ENCODE measurements around the gene L2HGDH.

The L2HGDH gene

DNA sequence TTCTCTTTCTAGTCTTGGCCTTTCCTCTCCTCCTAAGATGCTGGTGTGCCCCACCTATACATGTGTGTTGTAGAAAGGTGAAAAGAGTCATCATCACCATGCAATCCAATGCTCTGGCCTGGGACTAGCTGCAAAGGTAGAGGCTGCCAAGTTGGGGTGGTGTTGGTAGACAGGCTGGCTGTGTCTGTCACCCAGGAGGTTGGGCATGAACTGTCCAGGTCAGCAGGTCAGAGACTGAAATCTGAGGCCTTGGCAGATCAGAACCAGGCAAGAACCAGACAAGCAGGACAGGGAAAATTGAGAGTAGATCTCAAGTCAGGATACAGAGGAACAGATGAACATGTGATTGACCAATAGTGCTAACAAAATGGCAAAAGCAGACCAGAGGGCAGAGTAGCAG lies 26.2 kb downstream of the L2HGDH start:
- no peak for DNase-seq

DNA sequence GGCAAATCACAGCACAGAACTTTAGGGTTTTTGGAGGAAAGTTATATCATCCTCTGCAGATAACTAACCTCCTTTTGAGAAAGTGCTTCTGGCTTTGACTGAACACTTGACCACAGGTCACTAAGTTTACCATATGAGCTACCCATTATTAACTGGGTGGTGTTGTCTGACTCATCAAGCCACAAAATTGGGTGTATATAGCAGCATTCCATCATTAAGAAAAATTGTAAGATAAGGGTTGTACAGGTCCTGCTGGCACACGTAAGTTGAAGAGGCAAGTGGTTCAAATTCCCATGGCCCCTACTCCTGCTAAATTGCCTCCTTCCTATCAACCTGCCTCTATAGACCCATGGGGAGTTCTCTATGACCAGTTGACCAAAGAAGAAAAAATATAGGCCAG lies 39.5 kb downstream of the L2HGDH start:
- no peak for DNase-seq

DNA sequence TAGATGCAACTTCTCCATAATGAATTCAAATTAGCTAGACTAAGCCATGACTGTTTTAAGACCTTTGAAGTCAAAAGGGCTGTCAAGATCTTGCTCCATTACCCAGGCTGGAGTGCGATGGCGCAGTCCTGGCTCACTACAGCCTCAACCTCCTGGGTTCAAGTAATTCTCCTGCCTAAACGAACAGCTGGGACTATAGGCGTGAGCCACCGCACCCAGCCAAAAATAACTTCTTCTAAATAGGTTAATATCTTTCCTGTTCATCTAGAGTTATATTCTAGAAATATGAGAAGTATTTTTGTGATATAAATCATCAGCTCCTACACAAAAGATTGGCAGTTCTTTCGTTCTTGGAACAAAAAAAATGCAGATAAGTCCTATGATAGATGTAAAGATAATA lies 41.1 kb downstream of the L2HGDH start:
- no peak for DNase-seq

DNA sequence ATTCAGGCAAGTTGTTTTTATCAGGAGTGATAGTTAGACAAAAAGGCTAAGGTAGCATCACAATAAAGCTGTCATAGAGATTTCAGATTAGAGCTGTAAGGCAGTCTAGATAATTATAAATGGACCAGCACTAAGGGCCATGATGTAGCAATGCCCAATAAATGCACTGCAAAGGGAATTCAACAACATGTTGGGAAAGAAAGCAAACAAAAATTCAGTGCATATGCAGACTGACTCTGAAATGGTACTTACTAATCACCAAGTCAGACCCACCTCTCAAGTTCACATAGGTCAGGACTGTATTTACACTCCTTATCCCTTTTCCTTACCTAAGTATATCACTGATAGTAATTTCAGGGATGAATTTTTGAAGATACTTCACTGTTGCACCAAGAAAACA lies 47.0 kb downstream of the L2HGDH start:
- DNase-seq = no peak

DNA sequence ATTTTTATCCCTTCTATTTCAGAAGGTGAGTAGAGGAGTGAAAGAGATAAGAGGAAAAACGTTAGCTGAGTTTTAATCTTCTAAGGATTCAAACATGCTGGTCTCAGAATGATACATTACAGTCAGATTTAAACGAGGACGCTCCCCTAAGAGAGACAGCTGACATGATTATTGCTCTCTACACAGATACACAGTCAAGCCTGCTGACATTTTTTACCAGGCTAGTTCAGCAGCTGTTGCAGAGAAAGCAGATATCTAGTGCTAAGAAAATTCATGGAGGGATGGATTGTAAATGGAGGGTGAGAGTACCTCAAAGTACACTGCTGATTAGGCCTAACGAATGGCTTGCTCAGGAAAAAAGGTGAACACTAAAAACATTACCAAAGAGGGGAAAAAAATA lies 48.7 kb downstream of the L2HGDH start:
- no peak for DNase-seq

DNA sequence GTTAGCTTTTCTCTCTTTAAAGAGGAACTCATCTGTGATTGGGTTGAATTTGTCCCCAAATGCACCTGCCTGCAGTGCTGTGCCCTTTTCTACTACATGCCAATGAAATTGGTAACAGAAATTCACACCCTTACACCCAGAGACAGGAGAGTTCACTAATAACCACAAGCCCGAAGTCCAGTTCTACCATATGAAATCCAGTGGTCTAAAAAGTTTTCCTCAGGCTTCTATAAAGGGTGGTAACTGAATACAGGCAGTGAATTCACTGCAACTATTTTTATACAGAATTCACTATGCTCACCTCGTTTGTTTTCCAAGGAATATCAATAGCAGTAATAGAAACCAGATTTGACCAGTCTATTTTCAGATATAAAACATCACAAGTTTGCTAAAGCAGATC lies 49.2 kb downstream of the L2HGDH start:
- DNase-seq = no peak

DNA sequence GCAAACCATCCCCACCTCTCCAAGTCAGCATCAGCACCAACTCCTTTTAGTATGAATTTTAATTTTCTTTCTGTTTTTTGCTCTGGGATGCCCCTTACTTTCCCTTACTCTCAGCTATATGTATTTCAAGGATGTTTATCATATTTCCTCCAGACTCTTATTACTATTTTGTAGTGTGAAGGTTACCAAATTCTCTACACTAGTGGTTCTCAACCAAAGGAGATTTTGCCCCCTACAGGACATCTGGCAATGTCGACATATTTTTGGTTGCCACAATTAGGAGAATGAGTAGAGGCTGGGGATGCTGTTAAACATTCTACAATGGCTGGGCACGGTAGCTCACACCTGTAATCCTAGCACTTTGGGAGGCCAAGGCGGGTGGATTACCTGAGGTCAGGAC lies 51.5 kb downstream of the L2HGDH start:
- no peak for DNase-seq

DNA sequence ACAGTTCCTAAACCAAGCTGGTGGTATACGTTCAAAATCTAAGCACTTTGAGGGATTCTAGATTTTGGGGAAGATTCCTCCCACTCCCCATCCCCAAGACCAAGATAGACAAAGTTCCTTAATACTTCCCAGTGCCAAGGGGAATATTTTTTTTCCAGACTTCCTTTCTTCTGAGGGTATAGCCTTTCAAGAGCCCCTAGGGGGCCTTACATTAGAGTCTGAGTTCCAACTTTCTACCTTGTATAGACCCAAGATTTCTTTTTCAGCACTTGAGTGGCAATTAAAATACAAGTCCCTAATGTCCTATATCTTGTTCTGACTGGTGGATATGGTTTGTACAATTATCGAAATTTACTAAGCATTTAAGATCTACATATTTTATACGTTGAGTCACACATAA lies 52.0 kb downstream of the L2HGDH start:
- no peak for DNase-seq

DNA sequence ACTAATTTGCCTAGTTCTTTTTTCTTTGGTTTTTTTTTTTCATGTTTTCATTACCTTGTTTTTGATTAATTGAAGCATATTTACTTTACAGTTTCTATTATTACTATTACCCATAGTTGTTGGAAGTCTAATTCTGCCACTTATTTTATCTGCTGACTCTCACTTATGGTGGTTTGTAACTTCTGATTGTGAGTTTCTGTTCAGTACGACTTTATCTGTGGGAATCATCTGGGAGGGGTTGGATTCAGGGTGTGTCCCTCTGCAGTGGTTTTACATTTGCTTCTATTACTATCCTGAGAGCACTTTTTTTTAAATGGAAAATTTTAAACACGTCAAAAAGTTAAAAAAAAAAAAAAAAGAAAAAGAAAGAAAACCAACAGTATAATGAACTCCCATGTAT lies 54.3 kb downstream of the L2HGDH start:
- no peak for DNase-seq

DNA sequence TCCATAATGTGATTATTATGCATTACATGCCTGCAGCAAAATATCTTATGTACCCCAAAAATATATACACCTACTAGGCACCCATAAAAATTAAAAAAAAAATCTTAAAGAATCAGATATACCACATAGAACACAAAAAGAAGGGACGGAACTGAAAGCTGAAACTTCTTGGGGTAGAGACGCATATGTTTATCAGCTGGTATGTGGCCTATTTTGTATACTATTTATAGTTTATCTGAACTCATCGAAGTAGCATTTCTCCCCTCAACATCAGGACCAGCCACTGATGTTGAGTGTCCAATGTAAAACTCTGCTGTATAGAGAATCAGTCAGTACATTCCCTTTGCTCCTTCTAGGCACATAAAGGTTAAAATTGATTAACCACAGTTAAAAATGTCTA lies 57.8 kb downstream of the L2HGDH start:
- DNase-seq = no peak

DNA sequence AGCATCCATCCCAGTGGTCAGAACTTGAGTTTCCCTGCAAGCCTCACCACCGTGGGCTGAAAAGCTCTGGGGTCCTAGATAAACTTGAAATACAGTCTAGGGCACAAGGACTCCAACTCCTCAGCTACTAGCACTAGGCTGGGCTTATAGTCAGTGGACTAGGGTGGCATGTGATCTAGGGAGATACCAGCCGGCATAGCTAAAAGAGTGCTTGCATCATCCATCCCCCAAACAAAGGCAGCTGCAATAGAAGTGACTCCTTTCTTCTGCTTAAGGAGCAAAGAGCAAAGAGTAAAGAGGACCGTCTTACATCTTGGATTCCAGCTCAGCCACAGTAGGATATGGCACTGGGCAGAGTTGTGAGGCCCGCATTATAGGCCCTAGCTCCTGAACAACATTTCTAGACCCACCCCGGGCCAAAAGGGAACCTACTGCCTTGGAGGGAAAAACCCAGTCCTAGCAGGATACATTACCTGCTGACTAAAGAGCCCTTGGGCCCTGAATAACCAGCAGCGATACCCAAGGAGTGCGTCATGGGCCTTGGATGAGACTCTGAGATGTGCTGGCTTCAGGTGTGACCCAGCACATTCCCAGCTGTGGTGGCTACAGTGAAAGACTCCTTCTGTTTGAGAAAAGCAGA lies 62.8 kb downstream of the L2HGDH start:
- DNase-seq = no peak

DNA sequence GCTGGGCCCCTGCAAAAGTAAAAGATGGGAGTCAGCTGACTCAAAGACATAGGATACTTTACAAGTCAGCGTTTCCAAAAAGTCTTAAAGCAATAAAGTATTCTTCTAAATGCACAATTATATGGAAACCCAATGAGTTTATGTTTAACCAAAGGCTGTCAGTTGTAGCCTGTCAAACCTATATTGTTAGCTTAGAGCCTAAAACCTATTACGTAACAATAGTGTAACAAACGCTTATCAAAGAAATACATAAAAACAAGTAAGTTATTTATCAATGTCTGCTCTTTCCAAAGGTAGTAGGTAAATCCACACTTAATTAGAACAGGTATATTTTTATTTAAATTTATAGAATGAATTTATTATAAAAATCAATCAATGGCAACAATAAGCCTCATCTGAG lies 64.8 kb downstream of the L2HGDH start:
- no peak for DNase-seq

DNA sequence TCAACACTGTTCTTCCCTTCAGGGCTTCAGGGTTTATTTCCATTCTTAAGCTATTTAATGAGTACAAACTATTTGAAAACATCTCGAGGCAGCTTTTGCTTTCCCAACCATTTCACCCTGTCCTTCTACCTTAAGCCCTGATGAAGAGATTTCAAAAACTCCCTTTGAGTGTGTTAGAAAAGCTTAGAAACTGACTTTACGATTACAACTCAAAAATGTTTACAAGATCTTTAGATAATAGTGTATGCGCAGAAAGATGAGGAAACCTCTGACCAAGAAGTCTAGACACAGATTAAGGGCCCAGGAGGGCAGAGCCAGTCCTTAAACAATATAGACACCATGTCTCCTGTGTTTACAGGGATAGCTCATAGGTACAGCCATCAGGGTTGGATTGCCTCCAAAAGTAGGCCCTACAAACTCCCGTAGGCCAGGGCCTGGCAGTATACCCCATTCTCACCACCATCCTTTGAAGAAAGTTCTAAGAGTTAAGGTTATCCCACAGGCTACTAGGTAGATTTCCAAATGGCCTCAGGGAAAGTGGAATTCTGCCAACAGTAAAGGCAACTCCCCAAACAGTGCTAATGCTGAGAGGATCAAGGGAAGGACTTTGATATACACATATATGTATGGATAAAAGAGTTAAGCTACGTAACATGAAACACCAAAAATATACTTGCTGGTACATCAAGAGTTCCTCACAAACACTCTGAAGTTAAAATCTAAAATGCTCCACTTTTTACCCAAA lies 69.3 kb downstream of the L2HGDH start:
- no peak for DNase-seq

DNA sequence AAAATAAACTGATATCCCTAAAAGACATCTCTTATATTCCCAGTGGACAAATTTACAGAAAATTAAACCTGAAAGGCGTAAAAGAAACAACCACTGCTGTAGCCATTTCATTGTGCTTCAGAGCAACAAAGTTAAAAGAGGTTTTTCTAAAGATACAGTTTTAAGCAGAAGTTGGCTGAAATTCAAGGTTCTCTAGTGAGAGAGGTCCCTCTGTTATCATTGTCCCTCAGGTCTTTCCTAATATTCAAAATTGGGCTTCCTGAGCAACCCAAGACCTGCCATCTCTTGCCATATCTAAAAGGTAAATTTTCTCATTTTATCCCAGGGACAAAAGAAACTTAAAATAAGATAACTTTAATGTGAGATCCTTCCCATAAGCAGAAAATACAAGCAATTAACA lies 69.9 kb downstream of the L2HGDH start:
- DNase-seq = no peak

DNA sequence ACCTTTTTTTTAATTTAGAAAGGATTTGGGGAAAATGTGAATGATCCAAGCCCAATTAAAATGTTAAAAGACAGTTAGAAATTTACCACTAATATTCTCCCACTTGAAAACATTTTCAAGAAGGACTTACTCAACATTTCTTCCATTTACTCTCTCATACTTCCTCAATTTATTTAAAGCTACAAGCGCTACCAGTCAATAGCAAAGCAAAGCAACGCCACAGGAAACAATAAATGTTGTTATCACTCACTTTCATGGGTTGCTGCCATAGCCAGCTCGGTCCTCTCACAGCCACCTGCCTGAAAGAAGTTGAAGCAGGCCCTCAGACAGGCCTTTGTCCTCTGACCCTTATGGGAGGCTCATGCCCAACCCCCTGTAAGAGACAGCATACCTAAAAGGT lies 74.6 kb downstream of the L2HGDH start:
- no peak for DNase-seq

DNA sequence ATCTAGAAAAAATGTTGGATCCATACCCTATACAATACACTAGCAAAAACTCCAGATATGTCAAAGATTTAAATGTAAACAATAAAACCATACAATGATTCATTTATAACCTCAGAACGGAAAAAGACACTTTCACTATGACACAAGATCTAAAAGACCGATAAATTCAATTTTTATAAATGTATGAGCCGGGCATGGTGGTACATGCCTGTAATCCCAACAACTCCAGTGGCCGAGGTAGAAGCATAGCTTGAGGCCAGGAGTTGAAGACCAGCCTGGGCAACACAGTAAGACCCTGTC lies 78.1 kb downstream of the L2HGDH start:
- no peak for DNase-seq

DNA sequence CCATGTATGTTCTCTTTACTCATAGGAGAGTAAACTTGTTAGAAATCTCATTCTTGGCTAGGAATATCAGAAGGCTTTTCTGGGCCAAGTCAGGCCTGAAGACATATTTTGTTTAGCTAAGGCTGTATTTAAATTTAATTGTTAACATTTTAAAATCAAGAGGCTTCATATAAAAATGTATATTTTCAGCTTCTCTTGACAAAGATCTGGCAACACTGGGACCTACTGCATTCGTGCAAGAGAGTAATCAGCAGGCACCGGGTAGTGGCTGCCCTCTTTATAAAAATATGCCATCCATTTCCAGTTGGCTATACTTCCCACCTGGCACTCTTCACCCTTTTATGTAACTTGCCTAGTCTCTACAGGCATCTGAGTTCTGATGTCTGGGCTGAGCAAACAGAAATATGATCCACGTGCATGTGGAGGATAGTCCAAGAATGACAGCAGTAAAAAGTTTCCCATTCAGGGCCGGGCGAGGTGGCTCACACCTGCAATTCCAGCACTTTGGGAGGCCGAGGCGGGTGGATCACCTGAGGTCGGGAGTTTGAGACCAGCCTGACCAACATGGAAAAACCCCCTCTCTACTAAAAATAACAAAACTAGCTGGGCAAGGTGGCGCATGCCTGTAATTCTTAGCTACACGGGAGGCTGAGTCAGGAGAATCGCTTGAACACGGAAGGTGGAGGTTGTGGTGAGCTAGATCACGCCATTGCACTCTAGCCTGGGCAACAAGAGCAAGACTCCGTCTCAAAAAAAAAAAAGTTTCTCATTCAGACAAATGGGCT lies 78.7 kb downstream of the L2HGDH start:
- DNase-seq = peak; percentile 28

DNA sequence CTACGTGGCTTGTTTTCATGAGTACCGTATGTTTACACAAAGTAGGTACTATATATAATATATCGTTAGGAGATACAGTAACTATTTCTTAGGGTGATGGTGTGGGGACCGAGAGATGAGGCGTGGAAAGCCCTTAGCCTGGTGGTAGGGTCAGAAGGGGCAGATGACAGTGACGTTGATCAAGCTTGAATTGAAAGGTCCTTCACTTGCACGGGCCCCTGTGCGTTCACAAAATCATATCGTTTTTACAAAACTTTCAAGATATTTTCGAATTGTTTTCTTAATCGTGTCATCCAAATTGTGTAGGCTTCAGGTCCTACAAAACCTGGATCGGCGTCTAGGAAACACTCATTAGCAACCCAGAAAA lies 79.8 kb downstream of the L2HGDH start:
- no peak for DNase-seq

DNA sequence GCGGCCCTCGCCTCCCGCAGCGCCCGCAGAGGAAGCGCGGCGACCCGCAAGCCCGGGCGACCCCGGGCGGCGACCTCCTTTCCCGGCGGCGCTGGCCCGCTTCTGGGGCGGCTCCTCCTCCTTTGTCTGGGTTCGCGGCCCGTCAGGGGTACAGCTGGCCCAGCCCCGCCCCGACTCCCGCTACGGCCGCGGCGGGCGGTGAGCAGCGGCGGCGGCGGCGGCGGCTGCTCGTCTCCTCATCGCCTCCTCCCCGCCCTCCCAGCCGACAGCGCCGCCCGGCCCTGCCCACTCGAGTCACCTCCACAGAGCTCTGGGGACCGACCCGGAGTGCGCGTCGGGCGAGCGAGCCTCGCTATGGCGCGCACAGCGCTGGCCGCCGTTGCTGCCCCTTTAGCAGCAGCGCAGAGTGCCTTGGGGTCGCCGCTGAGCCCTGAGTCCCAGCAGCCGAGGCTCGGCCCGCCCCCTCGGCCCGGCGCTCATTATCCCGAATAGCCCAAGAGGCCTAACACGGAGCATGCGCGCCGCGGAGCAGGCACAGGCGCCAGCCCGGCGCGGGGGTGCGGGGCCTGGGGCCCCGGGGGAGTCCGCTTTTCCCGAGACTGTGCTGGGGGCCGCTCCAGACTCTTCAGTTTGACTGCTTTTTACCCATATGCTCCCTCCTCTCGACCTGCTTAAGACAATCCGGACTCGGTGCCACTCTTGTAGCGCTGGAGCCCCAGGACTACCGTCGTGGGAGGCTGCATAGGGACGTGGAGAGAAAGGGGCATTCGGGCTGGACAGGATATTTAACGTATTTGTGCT lies 80.4 kb downstream of the L2HGDH start, which contains the start of gene SOS2:
Gene SOS2 (minus strand): TSS at position 104 of the 801 bp plus-strand sequence. CDS start 295 bp downstream, outside the sequence.
- peak; percentile 89 for DNase-seq

DNA sequence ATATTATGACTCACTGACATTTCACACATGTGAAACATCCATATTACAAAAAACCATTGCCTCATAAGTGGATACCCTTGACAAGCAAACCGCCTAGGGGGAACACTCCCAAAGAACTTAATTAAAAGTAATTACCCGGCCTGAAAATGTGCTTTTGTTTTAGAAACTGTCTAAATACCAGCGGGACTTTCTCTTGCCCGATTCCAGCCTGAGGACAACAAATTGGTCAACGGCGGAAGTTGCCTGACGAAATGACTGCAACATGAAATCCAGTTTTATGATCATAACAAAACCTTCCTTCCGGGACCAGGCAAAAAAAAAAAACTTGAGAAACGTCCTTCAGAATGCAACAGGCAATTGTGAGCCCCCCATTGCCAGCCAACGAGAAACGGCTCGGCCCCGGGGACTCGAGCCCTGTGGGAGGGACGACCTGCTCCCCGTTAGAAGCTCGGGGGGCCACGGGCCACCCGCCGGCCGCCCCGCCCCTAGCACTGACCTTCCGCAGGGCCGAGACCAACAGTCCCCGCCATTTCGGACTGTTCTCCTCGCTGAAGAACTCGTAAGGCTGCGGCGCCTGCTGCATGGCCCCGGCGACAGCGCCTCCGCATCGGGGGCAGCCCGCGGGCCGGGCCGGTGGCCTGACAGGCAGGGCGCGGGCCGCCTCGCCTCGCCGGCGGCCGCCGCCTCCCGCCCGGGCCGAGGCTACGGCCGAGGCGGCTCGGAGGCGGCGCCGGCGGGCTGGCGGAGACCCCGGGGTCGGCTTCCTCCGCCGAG lies 81.1 kb downstream of the L2HGDH start:
- DNase-seq = no peak

DNA sequence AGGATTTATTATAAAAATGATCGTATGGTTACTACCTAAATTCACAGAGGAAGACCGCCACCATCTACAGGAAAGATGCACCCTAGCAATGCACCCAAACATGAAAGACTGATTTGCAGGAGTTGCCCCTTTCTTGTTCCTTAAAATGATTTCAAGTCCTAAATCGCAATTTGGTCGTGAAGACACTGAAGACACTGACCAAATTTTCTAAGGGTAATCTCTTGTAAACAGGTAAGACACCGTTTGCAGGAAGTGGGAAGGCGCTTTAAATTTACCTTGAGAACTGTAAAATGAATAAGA lies 81.7 kb downstream of the L2HGDH start:
- DNase-seq = peak; percentile 46

DNA sequence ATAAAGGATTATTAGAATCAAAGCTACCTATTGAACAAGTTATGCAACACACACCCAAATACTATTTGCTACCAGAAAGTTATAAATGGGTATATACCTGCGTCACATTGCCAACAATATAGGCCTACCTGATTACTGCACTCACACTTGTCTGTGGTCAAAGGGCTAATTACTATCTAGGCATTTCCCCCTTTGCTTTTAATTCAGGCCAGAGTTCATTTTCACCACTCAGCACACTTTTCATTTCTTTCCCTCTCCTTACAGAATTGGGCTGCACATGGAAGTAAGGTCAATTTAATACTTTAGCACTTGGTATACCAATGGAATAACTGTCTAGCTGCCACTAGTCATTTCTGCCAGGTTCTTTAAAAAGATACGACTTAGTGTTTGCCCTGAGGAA lies 82.3 kb downstream of the L2HGDH start:
- no peak for DNase-seq

DNA sequence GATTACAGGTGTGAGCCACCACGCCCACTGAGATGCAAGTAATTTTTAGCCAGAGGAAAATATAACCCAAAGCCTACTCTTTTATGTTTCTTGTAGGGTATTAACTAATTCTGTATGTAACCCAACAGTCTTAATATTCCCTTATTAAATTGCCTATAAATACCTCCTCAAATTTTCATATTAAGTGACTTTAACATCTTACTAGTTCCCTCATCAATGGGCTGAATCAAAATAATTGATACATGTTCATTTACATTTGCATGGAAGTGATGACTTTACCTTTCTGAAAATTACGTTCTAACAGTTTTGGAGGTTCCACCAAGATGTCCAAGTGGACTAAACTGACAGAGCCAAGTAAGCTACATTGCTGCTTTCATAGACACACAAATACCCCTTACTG lies 83.7 kb downstream of the L2HGDH start:
- no peak for DNase-seq

Measured in NCI-H526 treated with DMSO at 0.1 percent for 48 hours (cell line).